ENCODE data around the gene SORCS3.

DNA sequence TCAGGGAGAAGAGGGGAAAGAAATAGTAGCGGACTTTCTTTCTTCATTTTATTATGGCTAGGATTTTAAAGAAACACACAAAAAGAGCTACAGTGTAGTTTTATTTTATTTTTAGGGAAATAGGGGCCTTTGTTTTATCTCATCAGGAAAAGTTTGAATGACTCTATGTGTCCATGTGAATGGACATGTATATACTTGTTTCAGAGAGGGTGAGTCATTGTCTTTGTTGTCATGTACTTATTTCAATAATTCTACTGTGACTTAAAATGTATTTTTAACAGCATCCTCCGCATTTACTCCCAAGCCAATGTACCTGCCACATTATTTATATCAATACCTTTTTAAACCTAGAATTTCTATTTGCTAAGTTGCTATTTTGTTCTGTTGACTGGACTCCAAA, 569.5 kb downstream of the SORCS3 start:
- TF ChIP-seq, protein P1, sequence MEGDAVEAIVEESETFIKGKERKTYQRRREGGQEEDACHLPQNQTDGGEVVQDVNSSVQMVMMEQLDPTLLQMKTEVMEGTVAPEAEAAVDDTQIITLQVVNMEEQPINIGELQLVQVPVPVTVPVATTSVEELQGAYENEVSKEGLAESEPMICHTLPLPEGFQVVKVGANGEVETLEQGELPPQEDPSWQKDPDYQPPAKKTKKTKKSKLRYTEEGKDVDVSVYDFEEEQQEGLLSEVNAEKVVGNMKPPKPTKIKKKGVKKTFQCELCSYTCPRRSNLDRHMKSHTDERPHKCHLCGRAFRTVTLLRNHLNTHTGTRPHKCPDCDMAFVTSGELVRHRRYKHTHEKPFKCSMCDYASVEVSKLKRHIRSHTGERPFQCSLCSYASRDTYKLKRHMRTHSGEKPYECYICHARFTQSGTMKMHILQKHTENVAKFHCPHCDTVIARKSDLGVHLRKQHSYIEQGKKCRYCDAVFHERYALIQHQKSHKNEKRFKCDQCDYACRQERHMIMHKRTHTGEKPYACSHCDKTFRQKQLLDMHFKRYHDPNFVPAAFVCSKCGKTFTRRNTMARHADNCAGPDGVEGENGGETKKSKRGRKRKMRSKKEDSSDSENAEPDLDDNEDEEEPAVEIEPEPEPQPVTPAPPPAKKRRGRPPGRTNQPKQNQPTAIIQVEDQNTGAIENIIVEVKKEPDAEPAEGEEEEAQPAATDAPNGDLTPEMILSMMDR (IDR thresholded peaks at IDR 0.05): no peak
- no peak for TF ChIP-seq POLR2A (IDR thresholded peaks at IDR 0.05)
